ENCODE measurements around the gene TRERF1. TPM values are rescaled to one million over a fixed set of nuclear protein-coding genes. Genes with fewer than 3 reads are reported as not detected.

Gene TRERF1
- polyA plus RNA-seq, 1 donor (not counting 4 experiments of a cell fraction or from before 2014, with no cell fraction given): 4.8 TPM

- Histone ChIP-seq H2AFZ (ENCODE audit: control insufficient read depth, low read length) (no peak overlapping the region), H3K9ac (ENCODE audit: control insufficient read depth, extremely low read depth, insufficient read depth, low read length) (no peak overlapping the region), H3K36me3 (ENCODE audit: control insufficient read depth in 2 of 2, extremely low read depth in 1 of 2, insufficient read depth in 2 of 2, low read length in 2 of 2) (no peaks in the 10 kb centered on the region), H3K4me1 (ENCODE audit: control insufficient read depth, extremely low read depth, insufficient read depth, low read length) (peaks cover 31% of the 10 kb centered on the region), H3K9me3 (ENCODE audit: control insufficient read depth, low read depth, low read length) (no peaks in the 10 kb centered on the region), H3K4me3 (ENCODE audit: control insufficient read depth in 2 of 3, extremely low read depth in 1 of 3, insufficient read depth in 2 of 3, low read depth in 1 of 3, low read length in 3 of 3) (no peak overlapping the region), H3K4me2 (ENCODE audit: control insufficient read depth, extremely low read depth, insufficient read depth, low read depth, low read length) (no peak overlapping the region), H3K27me3 (ENCODE audit: control insufficient read depth, extremely low read depth, insufficient read depth, low read length) (no peaks in the 10 kb centered on the region), H3K27ac (ENCODE audit: control insufficient read depth, insufficient read depth, low read length) (no peak overlapping the region), H4K20me1 (ENCODE audit: control insufficient read depth, extremely low read depth, insufficient read depth, low read length) (no peaks in the 10 kb centered on the region), H3K9me1 (ENCODE audit: control insufficient read depth, extremely low read depth, insufficient read depth, low read length) (no peaks in the 10 kb centered on the region), H3K79me2 (ENCODE audit: control insufficient read depth, insufficient read depth, low read length) (peaks cover 8% of the 10 kb centered on the region)
- dilution Hi-C loops (cut with MboI; ENCODE audit: extremely low pct_ligation_motif_present, low sequenced_read_pairs): no loop called here
- no peak for DNase-seq (ENCODE audit: low read depth, low spot score)
- TF ChIP-seq CTCF (optimal IDR thresholded peaks at IDR 0.05 in 1 of 3, IDR thresholded peaks at IDR 0.05 in 1 of 3, conservative IDR thresholded peaks at IDR 0.05 in 1 of 3; ENCODE audit: extremely low read depth in 1 of 3, insufficient read depth in 2 of 3, low read length in 3 of 3) (no peak), EZH2 (IDR thresholded peaks at IDR 0.05; ENCODE audit: low read length) (no peak)
- no peak for FAIRE-seq
These were observed 115.3 kb downstream of the TRERF1 start for GRCh38 chr6:42336431-42336830.

- FAIRE-seq (no peak), DNase-seq (ENCODE audit: low read depth, low spot score) (no peak)
- no peaks in the 10 kb centered on the region for H3K27me3 ChIP-seq (ENCODE audit: control insufficient read depth, extremely low read depth, insufficient read depth, low read length)
- no peaks in the 10 kb centered on the region for H4K20me1 ChIP-seq (ENCODE audit: control insufficient read depth, extremely low read depth, insufficient read depth, low read length)
- no peak overlapping the region for H2AFZ ChIP-seq (ENCODE audit: control insufficient read depth, low read length)
- no peak for TF ChIP-seq CTCF (optimal IDR thresholded peaks at IDR 0.05 in 1 of 3, IDR thresholded peaks at IDR 0.05 in 1 of 3, conservative IDR thresholded peaks at IDR 0.05 in 1 of 3; ENCODE audit: extremely low read depth in 1 of 3, insufficient read depth in 2 of 3, low read length in 3 of 3)
- no peak for TF ChIP-seq EZH2 (IDR thresholded peaks at IDR 0.05; ENCODE audit: low read length)
- H3K9me3 ChIP-seq (ENCODE audit: control insufficient read depth, low read depth, low read length): no peaks in the 10 kb centered on the region
- no peak overlapping the region for H3K4me3 ChIP-seq (ENCODE audit: control insufficient read depth in 2 of 3, extremely low read depth in 1 of 3, insufficient read depth in 2 of 3, low read depth in 1 of 3, low read length in 3 of 3)
- no peaks in the 10 kb centered on the region for H3K9me1 ChIP-seq (ENCODE audit: control insufficient read depth, extremely low read depth, insufficient read depth, low read length)
- H3K4me1 ChIP-seq (ENCODE audit: control insufficient read depth, extremely low read depth, insufficient read depth, low read length): peaks cover 31% of the 10 kb centered on the region
- H3K9ac ChIP-seq (ENCODE audit: control insufficient read depth, extremely low read depth, insufficient read depth, low read length): no peak overlapping the region
- dilution Hi-C loops (cut with MboI; ENCODE audit: extremely low pct_ligation_motif_present, low sequenced_read_pairs): no loop called here
- peaks cover 8% of the 10 kb centered on the region for H3K79me2 ChIP-seq (ENCODE audit: control insufficient read depth, insufficient read depth, low read length)
- no peaks in the 10 kb centered on the region for H3K36me3 ChIP-seq (ENCODE audit: control insufficient read depth in 2 of 2, extremely low read depth in 1 of 2, insufficient read depth in 2 of 2, low read length in 2 of 2)
- H3K4me2 ChIP-seq (ENCODE audit: control insufficient read depth, extremely low read depth, insufficient read depth, low read depth, low read length): no peak overlapping the region
- H3K27ac ChIP-seq (ENCODE audit: control insufficient read depth, insufficient read depth, low read length): no peak overlapping the region
These were observed 115.8 kb downstream of the TRERF1 start for GRCh38 chr6:42335896-42336295.

Data from keratinocyte (primary cell).